ENCODE data around the gene MTMR12.

The MTMR12 gene

DNA sequence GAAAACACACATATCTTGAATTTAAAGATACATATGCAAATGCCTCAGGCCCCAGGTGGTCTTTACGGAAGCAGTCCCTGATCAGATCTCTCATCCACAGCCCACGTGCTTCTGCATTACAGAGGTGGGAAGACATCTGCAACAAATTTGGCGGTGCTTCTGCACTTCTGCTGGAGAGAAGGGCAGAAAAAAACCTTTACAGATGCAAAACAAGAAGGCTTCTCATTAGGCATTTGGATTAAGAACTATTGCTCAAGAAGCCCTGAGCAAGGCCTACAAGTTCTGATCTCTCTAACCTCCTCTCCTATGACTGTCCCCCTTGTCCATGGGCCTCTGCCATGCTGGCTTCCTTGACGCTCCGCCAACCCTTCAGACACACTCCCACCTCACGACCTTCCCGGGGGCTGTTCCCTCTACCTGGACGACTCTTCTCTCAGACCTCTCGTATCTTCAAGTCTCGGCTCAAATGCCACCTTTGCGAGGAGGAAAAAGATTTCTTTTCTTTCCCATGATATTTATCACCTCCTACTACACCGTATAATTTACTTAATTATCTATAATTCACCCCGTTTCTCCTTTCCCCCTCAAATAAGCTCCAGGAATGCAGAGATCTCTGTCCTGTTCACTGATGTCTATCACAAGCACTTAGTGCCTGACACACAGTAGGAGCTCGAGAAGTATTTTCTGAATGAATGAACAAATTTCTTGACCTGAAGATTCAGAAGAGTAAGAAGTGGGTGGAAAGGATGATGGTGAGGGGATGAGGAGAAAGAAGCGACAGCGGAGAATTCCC lies 1.1 kb downstream of the MTMR12 start:
- no peaks in the 10 kb centered on the region for H3K27me3 ChIP-seq (ENCODE audit: low read depth, low read length)
- H3K9ac ChIP-seq (ENCODE audit: low read length) = peak overlapping the region; percentile 77
- H3K4me3 ChIP-seq (ENCODE audit: low read length) = peak overlapping the region; percentile 89
- peak overlapping the region; percentile 83 for H3K4me2 ChIP-seq (ENCODE audit: low read length)
- peaks cover 56% of the 10 kb centered on the region for H3K79me2 ChIP-seq (ENCODE audit: low read length)
- H3K4me1 ChIP-seq (ENCODE audit: low read length) = peaks cover 9% of the 10 kb centered on the region
- no peaks in the 10 kb centered on the region for H3K36me3 ChIP-seq (replicated peaks; ENCODE audit: low read depth, low read length)
- no peaks in the 10 kb centered on the region for H3K9me3 ChIP-seq (ENCODE audit: insufficient read depth, low read length)
- H3K27ac ChIP-seq (ENCODE audit: low read length) = peak overlapping the region; percentile 55
- H4K20me1 ChIP-seq (ENCODE audit: insufficient read depth, low read length) = peaks cover 2% of the 10 kb centered on the region; the same call in 1 of the 2 replicates
- H2AFZ ChIP-seq (ENCODE audit: low read depth, low read length) = no peak overlapping the region
- no peak for TF ChIP-seq EZH2phosphoT487 (IDR thresholded peaks at IDR 0.05; ENCODE audit: low read depth)
- TF ChIP-seq, protein P1, sequence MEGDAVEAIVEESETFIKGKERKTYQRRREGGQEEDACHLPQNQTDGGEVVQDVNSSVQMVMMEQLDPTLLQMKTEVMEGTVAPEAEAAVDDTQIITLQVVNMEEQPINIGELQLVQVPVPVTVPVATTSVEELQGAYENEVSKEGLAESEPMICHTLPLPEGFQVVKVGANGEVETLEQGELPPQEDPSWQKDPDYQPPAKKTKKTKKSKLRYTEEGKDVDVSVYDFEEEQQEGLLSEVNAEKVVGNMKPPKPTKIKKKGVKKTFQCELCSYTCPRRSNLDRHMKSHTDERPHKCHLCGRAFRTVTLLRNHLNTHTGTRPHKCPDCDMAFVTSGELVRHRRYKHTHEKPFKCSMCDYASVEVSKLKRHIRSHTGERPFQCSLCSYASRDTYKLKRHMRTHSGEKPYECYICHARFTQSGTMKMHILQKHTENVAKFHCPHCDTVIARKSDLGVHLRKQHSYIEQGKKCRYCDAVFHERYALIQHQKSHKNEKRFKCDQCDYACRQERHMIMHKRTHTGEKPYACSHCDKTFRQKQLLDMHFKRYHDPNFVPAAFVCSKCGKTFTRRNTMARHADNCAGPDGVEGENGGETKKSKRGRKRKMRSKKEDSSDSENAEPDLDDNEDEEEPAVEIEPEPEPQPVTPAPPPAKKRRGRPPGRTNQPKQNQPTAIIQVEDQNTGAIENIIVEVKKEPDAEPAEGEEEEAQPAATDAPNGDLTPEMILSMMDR (IDR thresholded peaks at IDR 0.05; ENCODE audit: low read depth, low read length) = no peak

DNA sequence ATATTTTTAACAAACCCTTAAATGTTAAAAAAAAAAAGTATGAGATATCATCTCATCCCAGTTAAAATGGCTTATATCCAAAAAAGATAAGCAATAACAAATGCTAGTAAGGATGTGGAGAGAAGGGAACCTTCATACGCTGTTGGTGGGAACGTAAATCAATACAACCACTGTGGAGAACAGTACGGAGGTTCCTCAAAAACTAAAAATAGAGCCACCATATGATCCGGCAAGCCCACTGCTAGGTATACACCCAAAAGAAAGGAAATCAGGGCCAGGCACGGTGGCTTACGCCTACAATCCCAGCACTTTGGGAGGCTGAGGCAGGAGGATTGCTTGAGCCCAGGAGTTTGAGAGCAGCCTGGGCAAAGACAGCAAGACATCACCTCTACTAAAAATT lies 3.0 kb downstream of the MTMR12 start:
- Histone ChIP-seq H3K9ac (ENCODE audit: low read length) (no peak overlapping the region), H3K27me3 (ENCODE audit: low read depth, low read length) (no peaks in the 10 kb centered on the region), H3K4me1 (ENCODE audit: low read length) (peaks cover 9% of the 10 kb centered on the region), H3K9me3 (ENCODE audit: insufficient read depth, low read length) (no peaks in the 10 kb centered on the region), H3K4me2 (ENCODE audit: low read length) (no peak overlapping the region), H3K27ac (ENCODE audit: low read length) (no peak overlapping the region), H3K4me3 (ENCODE audit: low read length) (no peak overlapping the region), H3K36me3 (replicated peaks; ENCODE audit: low read depth, low read length) (peaks cover 2% of the 10 kb centered on the region), H4K20me1 (ENCODE audit: insufficient read depth, low read length) (peaks cover 3% of the 10 kb centered on the region; the same call in 1 of the 2 replicates), H3K79me2 (ENCODE audit: low read length) (peaks cover 72% of the 10 kb centered on the region), H2AFZ (ENCODE audit: low read depth, low read length) (no peak overlapping the region)
- no peak for TF ChIP-seq EZH2phosphoT487 (IDR thresholded peaks at IDR 0.05; ENCODE audit: low read depth)
- TF ChIP-seq, protein P1 (IDR thresholded peaks at IDR 0.05; ENCODE audit: low read depth, low read length) = no peak

GRCh38 chr5:32308946-32309345 lies 3.8 kb downstream of the MTMR12 start:
- no peak overlapping the region for H2AFZ ChIP-seq (ENCODE audit: low read depth, low read length)
- TF ChIP-seq, protein P1 (IDR thresholded peaks at IDR 0.05; ENCODE audit: low read depth, low read length) = no peak
- no peak for TF ChIP-seq EZH2phosphoT487 (IDR thresholded peaks at IDR 0.05; ENCODE audit: low read depth)
- H3K27ac ChIP-seq (ENCODE audit: low read length) = no peak overlapping the region
- H3K4me2 ChIP-seq (ENCODE audit: low read length) = no peak overlapping the region
- H3K4me3 ChIP-seq (ENCODE audit: low read length) = no peak overlapping the region
- H3K4me1 ChIP-seq (ENCODE audit: low read length) = peaks cover 9% of the 10 kb centered on the region
- peaks cover 2% of the 10 kb centered on the region for H3K36me3 ChIP-seq (replicated peaks; ENCODE audit: low read depth, low read length)
- H4K20me1 ChIP-seq (ENCODE audit: insufficient read depth, low read length) = peaks cover 3% of the 10 kb centered on the region; the same call in 1 of the 2 replicates
- H3K79me2 ChIP-seq (ENCODE audit: low read length) = peaks cover 80% of the 10 kb centered on the region
- H3K27me3 ChIP-seq (ENCODE audit: low read depth, low read length) = no peaks in the 10 kb centered on the region
- no peak overlapping the region for H3K9ac ChIP-seq (ENCODE audit: low read length)
- H3K9me3 ChIP-seq (ENCODE audit: insufficient read depth, low read length) = no peaks in the 10 kb centered on the region

GRCh38 chr5:32307769-32308194 lies 5.0 kb downstream of the MTMR12 start:
- Histone ChIP-seq H3K4me2 (ENCODE audit: low read length) (no peak overlapping the region), H2AFZ (ENCODE audit: low read depth, low read length) (no peak overlapping the region), H3K36me3 (replicated peaks; ENCODE audit: low read depth, low read length) (peaks cover 2% of the 10 kb centered on the region), H3K9me3 (ENCODE audit: insufficient read depth, low read length) (no peaks in the 10 kb centered on the region), H3K27ac (ENCODE audit: low read length) (no peak overlapping the region), H3K79me2 (ENCODE audit: low read length) (peaks cover 91% of the 10 kb centered on the region), H3K4me3 (ENCODE audit: low read length) (no peak overlapping the region), H3K4me1 (ENCODE audit: low read length) (peaks cover 16% of the 10 kb centered on the region), H3K27me3 (ENCODE audit: low read depth, low read length) (no peaks in the 10 kb centered on the region), H3K9ac (ENCODE audit: low read length) (no peak overlapping the region), H4K20me1 (ENCODE audit: insufficient read depth, low read length) (peaks cover 7% of the 10 kb centered on the region; the same call in 1 of the 2 replicates)
- TF ChIP-seq, protein P1 (IDR thresholded peaks at IDR 0.05; ENCODE audit: low read depth, low read length) = no peak
- TF ChIP-seq EZH2phosphoT487 (IDR thresholded peaks at IDR 0.05; ENCODE audit: low read depth) = no peak

Data from OCI-LY3 (cell line).